ENCODE data around the gene CTCFL. TPM values are rescaled to one million over a fixed set of nuclear protein-coding genes. Genes with fewer than 3 reads are reported as not detected.
"Not testable (repeated sequence)": the region's sequence is repeated elsewhere in the genome, so short reads cannot be mapped to it uniquely, and the experiment has no call there.

CTCFL gene
- total RNA-seq, 1 experiment from 2014 or later = not detected

DNA sequence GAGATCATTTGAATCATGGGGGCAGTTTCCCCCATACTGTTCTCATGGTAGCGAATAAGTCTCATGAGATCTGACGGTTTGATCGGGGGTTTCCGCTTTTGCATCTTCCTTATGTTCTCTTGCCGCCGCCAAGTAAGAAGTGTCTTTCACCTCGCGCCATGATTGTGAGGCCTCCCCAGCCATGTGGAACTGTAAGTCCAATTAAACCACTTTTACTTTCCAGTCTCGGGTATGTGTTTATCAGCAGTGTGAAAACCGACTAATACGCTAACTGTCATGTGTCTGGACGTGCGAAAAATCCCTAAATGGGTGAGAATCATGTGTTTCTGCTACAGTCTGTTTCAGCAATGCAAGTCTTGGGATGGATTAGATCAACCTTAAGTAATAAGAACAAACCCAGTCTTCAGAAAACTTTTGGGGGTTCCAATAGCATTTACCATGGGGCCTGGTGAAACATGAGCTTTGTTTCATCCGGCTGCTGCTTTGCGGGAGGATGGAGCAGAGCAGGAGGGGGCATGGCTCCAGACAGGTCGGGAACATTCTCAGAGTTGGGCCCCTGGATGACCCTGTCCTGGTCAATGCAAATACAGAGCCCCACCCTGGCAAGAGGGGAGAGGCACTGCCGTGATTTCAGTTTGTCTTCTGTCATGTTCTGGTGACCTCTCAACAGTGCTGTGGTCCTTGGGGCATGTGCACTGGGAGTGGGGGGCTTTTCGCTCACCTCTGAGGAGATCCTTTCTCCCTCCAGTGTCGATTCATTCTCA is 41.5 kb downstream of the CTCFL start:
- DNase-seq (ENCODE audit: low read depth) = no peak

DNA sequence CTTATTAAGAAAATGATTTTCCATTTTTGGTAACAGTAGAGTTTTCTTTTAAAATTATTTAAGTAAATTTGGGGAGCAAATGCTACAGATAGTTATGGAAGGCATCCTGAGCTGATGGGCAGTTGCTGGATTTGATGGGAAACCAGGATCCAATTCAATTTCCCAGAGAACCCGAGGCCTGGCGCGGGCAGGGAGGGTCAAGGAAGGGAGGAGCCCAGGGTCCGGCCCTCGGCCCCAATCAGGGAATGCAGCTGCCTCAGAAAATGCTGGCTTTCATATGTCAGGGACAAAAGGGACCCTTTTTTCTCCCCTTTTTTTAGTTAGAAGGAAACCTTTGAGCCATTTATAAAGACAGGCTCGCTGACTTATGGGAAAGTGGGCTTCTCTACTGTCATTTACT is 42.1 kb downstream of the CTCFL start:
- DNase-seq (ENCODE audit: low read depth) = no peak

DNA sequence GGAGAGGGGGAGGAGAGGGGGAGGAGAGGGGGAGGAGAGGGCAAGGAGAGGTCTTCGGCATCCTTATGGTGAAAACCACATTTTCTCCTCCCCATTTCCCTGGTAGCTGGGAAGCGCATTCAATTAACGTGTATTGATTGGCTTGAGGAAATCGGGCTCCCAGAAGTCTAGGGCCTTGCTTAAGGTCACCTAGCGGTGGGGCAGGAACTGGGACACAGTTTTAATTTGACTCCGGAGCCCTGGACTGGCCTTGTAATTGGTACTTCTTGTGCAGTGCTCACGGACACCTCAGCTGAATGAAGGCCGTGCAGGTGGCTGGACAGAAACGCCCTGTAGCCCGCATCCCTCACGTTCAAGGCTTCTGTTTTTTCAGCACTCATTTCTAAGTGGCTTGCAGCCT is 42.8 kb downstream of the CTCFL start:
- no peak for DNase-seq (ENCODE audit: low read depth)

DNA sequence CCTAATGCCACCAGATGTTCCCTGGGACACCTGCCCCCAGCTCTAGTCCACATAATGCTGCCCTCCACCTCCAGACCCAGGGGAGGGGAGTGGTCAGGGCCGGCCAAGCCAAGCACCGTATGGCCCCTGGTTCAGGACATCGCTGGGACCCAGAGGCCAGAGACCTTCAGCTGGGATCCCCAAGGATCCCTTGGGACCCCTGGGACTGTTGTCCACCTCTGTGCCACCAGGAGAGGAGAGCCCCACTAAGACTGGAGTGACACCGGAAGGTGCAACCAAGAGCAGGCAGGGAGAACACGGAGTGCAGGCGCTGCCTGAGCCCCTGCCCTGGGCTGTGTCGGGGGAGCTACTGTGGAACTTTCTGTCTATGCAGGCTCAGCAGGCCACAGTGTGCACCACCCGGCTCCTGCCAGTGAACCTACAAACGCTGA is 43.6 kb downstream of the CTCFL start:
- no peak for DNase-seq (ENCODE audit: low read depth)

DNA sequence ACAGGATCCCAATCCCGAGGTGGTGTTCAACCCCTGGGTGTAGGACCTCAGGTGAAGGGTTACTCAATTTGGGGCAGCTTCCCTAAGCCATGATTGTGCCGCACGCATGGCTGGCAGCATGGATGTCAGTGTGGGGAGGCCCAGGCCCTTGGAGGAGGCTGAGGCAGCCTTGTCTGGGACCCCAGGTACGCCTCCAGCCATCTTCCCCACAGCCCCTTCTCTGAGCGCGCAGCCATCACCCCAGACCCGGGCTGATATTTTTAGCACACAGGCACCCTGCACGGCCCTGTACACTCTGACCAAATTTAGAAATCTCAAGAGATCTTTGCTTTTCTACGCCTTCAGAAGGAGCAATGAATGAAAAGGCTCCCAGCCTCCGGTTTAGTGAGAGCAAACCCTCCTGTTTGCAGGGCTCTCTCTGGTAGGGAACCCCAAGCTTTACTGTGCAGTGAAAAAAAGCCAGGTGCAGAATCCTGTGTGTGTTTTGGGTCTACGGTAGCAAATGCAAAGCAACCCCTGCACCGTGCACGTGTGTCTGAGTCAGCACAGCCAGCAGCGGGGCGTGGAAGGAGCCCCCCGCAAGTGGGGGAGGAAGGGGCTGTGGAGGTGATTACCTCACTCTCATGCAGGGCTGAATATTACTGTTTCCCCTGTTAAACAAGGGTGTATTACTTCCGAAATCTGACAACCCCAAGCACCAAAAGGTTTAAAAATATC is 44.3 kb downstream of the CTCFL start:
- no peak for DNase-seq (ENCODE audit: low read depth)

DNA sequence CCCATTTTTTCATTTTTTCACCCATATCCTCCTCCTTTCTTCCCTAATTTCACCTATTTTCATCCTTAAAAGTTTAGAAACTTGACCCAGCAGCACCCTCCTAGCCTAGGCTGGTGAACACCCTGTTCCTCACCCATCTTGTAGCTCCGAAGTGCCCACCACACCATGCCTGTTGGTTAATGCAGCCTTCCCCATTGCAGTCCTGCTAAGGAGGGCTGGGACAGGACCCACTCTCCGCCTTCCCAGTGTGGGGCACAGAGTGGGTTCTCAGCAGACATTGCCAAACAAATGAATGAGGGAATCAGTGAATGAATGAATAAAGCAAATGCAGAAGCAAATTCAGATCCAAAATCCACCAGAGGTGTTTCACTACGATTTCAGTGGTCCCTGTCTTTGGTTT is 45.7 kb downstream of the CTCFL start:
- no peak for DNase-seq (ENCODE audit: low read depth)

DNA sequence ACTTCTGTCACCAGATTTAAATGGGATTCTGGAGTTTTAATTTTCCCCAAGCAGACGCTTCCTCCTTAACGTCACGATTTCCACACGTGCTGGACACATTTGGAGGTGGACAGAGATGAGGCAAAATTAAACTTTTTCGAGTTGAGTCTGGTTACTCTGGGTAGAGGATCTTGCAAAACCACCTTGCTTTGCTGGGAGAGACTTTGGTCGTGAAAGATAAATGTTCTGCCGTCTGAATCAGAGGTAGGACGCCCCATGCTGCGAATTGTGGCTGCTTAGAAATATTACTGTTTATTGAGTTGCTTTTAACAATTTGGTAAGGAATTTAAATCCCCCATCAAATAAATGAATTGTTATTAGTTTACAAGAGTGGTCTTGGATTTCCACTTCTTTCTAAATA is 46.8 kb downstream of the CTCFL start:
- DNase-seq (ENCODE audit: low read depth) = no peak

DNA sequence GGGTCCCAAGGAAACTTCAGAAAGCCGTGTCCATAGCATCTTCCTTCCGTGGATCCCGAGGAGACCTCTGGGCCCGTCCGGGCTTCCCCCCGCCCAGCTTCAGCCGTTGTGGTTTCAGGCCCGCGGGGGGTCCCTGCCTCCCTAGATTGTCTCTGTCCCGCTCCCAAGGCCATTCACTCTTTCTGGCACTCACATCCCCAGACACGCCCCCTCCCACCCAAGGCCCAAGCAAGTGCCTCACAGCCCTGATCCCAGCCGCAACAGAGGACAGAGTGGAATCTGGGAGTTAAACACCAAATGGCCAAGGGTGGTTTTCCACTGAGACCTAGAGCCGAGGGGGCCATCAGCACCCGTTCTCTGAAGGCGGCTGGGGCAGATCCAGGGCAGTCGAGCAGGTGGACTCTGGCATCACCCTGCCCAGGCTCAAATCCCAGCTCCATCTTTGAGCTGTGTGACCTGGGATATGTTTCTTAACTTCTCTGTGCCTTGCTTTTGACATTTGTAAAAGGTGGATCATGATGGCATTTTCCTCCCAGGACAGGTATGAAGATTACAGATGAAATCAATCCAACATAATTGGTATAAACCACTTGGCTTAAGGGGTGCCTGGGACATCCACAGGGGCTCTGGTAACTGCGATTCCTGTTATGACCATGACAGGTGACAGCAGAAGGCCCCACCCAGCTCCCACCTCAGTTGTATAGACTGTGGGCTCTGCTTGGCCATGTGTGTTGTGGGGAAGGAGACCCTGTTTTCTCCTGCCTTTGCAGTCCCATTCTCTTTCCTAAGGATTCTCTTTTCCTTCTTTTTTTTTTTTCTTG is 48.1 kb downstream of the CTCFL start:
- no peak for DNase-seq (ENCODE audit: low read depth)

DNA sequence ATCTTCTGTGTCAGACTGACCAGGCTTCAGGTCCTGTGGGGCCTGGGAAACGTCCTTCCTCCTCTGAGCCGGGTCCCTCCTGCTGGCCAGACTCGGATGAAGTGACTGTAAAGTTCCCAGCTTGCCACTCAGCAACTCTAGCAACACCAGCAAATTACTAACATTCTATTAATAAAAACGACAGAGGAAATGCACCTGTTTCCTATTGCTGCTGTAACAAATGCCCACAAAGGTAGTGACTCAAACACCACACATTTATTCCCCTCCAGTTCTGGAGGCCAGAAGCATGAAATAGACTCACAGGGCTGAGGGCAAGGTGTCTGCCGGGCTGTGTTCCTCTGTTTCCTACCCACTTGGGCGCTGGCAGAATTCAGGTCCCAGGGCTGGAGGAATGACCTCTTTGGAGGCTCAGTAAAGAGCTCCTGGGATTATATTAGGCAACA is 48.8 kb downstream of the CTCFL start:
- peak; percentile 60 for DNase-seq (ENCODE audit: low read depth)

DNA sequence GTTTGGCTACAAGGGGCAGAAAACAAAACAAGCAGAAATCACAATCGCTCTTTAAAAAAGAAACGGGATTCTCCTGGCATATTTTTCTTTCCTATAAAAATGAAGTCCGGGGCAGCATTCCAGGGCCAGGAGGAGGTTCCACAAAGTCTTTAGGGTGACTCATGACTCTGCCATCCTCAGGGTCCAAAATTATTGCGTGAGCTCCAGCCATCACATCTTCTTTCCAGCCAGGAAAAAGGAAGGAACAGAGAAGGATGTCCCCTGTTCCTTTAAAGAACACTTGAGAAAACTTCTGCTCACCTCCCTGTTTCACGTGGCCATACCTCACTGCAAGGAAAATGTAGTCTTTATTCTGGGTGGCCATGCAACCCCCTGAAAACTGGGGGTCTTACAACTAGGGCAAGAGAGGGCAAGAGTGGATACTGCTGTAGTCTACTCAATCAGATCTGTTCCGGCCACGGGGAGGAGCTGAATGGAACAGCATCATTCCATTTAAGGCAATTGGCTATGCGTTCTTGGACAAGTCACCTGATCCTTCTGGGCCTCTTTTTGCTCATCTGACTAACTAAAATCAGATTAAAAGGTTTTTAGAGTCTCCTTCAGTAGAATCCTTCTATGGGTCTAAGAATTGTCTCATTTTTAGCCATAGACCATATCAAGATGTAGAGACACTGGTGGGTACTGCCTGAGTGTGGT is 49.4 kb downstream of the CTCFL start:
- no peak for DNase-seq (ENCODE audit: low read depth)

DNA sequence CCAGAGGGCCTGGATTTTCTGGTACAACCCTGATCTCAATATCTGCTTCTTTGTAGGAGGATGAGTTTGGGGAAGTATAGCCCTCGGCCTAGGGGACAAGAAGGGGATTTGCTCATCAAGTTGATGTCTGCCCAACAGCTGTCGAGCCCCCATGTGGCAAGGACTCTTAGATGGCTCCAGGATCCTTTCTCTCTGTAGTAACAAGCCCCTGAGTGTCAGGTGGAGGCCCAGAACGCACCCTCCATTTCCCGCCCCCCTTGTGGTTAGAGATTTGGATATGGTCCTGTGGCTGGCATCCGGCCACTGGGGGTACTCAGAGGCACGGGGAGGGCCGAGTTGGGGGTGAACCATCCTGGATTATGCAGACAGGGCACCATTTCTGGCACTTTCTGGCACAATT is 50.1 kb downstream of the CTCFL start:
- no peak for DNase-seq (ENCODE audit: low read depth)

DNA sequence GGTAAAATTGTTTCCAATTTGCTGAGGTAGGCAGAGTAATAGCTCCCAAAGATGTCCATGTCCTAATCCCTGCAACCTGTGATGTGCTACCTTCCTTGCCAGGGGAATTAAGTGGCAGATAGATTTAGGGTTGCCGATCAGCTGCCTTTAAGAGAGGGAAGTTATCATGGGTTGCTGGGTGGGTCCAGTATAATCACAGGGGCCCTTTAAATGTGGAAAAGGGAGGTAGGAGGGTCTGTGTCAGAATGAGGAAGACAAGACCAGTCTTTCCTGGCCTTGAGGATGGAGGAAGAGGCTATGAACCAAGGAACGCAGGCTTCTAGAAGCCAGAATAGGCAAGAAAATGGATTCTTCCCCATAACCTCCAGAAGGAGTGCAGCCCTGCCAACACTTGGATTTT is 50.7 kb downstream of the CTCFL start:
- no peak for DNase-seq (ENCODE audit: low read depth)

DNA sequence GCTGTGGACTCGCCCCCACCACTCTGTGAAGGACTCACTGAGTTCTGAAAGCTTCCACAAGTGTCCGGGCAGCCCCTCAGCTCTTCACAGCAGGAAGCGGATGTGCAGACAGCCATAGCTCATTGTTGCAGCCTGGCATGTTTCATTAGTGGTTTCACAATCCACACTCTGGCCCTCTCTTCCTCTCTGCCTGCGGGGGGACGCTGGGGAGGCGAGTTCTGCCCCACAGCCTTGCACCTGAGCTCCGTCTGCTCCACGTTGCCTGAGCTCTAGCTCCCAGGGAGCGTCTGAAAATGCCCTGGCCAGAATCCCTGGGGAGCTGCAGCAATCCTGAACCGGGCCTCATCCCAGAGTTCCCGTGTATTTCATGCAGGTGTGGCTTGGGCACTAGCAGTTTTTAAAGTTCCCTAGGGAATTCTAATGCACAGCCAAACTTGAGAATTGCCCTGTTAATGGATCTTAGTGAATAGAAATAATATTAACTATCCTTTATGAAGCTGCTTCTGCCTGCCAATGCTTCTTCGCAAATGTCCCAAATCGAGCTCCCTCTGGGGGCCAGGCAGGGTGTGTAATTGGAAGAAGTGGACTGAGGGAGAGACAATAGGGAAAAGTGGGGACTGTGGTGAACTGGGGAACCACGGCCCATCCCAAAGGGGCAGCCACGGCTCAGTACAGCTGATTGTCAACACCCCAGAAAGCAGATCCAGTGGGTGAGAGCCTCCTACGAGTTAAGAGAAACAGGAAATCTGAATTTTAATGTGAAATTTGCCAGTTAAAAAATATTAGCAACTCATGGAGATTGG is 51.5 kb downstream of the CTCFL start:
- peak; percentile 33 for DNase-seq (ENCODE audit: low read depth)

DNA sequence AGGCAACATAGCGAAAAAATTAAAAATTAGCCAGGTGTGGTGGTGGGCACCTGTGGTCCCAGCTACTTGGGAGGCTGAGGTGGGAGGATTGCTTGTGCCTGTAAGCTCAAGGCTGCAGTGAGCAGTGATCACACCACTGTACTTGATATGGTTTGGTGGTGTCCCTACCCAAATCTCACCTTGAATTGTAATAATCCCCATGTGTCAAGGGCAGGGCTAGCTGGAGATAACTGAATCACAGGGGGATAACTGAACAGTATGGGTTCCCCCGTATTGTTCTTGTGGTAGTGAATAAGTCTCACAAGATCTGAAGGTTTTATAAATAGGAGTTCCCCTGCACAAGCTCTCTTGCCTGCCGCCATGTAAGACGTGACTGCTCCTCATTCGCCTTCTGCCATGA is 52.5 kb downstream of the CTCFL start:
- not testable (repeated sequence) for DNase-seq (ENCODE audit: low read depth)

DNA sequence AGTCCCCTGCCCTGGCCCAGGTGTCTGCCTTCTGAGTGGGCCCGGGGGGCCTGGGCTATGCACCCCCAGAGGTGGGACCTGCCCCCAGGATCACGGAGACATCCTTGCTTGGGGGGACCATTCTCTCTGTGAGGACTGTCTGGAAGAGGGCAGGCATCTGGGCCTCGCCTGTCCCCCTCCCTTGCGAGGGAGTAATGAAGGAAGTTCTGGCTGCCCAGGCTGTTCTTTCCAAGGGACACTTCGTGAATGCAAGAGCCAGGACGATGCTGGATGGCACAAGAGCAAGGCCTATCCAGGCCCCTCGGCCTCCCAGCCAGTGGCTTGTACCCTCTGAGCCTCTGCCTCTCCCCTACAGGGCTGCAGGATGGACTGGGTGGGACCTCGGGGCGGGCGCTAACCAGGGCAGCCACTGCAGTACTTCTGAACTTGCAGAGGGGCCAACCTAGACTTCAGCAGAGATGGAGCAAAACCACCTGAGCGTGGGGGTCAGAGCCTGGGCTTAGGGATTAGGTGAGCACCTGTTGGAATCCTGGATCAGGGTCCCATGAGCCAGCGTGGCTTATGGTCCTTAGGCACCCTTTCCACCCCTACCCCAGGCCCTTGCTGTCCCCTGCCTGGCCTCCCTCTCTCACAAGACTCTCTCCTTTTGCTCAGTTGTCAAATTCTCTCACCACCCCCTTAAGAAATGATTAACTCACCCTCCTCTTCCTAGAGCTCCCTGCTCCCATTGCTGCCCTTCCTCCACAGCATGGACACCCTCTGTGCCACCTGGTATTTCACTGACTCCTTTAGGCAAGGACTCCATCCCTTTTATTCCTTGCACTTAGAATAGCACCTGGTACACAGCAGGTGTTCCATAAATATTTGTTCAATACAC is 53.2 kb downstream of the CTCFL start:
- DNase-seq (ENCODE audit: low read depth) = no peak

DNA sequence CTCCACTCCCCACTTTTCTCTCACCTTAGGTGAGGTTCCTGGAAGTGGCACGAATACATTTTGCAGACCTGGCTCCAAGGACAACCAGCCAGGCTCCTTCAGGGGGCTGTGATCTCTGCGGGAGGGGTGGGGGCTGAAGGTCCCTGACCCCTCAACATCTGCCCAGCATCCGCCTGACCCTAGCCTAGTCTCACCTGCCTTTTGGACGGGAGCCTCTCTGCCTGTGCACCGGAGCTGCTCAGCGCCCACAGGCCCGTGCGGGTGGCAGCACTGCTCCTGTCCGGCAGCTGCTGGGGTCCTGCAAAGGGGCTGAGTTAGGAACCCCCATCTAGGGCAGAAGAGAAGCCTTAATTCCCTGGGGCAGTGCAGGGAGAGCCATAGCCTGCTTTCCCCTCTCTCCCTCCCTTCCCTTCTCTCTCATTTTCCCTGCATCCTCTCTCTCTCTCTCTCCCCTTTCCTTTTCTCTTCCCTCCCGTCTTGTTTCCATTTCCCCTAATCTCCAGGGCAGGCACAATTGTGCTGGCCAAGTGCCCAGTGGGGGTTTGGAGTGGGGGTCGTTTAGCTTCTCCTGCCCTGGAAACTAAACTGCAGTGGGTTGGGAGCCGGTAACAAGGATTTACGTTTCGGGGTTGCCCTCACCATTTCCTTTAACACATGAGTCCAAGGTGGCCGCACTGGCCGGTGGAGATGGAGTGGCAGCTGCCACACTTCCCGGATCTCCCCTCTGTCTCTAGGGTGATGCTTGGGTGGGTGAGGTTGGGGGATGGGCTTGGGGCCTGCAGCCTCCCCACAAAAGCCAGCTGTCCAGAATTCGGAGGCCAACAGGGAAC is 54.1 kb downstream of the CTCFL start:
- no peak for DNase-seq (ENCODE audit: low read depth)

DNA sequence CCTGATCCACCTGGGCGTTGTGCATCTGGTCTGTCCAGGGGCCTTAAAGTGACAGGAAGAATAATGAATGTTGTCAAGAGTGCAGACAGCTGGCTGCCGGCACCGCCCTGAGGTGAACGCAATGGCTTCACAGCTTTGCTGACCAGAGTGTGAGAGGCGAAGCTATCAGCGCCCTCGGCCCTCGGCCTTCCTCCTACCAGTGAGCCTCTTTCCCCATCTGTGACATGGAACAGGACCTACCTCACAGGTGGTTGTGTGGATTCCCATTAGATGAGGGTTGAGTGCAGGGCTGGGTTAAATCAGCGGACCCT is 54.8 kb downstream of the CTCFL start:
- DNase-seq (ENCODE audit: low read depth) = no peak

DNA sequence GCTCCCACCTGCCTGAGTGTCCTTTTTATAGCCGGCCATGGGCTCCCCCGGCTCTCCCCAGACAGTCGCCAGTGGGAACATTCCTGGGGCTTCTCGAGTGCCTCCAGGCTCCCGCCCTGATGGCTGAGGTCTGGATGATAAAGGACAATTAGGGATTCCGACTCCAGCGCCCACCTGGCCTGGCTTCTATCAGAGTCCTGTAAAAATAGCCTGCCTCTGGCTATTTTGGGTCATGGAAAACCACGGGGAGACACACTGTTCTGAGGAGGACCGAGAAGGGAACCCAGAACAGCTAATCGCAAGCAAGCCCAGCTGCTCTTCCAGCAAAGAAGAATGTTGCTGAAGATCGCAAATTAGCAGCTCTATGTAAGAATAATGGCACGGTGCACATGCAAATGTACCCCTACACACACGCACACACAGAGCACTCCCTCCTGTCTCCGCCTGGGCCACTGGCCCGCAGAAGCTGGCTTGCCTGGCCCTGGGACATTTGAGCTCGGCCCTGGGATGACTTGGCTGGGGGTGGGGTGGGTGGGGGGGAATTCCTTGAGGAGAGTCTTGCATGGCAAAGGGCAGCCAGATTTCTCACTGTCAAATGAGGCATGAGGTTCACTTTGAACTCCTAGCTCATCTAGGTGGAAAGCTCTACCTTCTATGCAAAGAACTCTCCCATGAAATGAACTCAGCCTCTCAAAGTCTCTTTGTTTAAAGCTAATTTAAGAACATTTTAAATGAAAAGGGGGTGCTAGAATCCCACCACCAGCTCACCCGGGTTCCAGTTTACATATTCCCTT is 55.3 kb downstream of the CTCFL start:
- DNase-seq (ENCODE audit: low read depth) = no peak

All from HT1080 (cell line).